HG02973 (cell line): Measurements from ENCODE around the gene SPATA12.

ENCODE experiments used
- ATAC-seq: cut with Tn5 transposase; IDR thresholded peaks from one replicate; pipeline ENCODE4 v1.9.1; 2021; ENCODE audit warnings: moderate library complexity; ENCODE audit not compliant: unreplicated experiment

The SPATA12 gene

GRCh38 chr3:57110798-57111197, 50.3 kb downstream of the SPATA12 start:
- ATAC-seq: no peak

GRCh38 chr3:57112206-57112605, 51.7 kb downstream of the SPATA12 start:
- ATAC-seq: no peak

- ATAC-seq: no peak
Measured at GRCh38 chr3:57116501-57116900, 56.0 kb downstream of the SPATA12 start.

GRCh38 chr3:57118254-57118653, 57.8 kb downstream of the SPATA12 start:
- no peak for ATAC-seq

- ATAC-seq: no peak
Measured at GRCh38 chr3:57120040-57120439, 59.6 kb downstream of the SPATA12 start.

GRCh38 chr3:57120451-57121174, 60.1 kb downstream of the SPATA12 start:
- ATAC-seq: no peak
